Dermis microvascular lymphatic vessel endothelial cell (primary cell): ENCODE measurements around the gene PSMA6. TPM values are rescaled to one million over a fixed set of nuclear protein-coding genes. Genes with fewer than 3 reads are reported as not detected.
"Not testable (repeated sequence)": the region's sequence is repeated elsewhere in the genome, so short reads cannot be mapped to it uniquely, and the experiment has no call there.

Experiments used
- DNase-seq, 2 donors: peaks; one replicate each; pipeline versions ENCODE4 v3.0.0 to v3.0.0-alpha.2; 2010; ENCODE audit warnings: low read depth in 2 of 2
- total RNA-seq: library from RNA; depleted of rRNA; stranded (reverse); fragments of >200 nt; gene quantifications from 2 replicates; pipeline ENCODE4 v1.2.1, GENCODE V29; 2014

The PSMA6 gene
- total RNA-seq, 1 donor from 2014 or later, result 213 TPM

DNA sequence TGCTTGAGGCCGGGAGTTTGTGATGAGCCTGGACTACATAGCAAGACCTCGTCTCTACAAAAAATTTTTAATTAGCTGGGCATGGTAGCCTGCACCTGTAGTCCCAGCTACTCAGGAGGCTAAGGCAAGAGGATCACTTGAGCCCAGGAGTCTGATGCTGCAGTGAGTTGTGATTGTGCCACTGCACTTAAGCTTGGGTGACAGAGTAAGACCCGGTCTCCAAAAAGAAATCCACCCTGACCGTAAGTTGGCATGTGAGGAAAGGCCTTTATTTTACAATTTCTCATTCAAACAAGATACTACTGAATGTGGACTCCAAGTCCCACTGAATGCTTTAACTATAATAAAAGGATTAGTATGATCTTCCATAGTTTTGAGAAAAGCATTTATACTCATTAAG, 27.3 kb downstream of the PSMA6 start:
- DNase-seq, result no peak

DNA sequence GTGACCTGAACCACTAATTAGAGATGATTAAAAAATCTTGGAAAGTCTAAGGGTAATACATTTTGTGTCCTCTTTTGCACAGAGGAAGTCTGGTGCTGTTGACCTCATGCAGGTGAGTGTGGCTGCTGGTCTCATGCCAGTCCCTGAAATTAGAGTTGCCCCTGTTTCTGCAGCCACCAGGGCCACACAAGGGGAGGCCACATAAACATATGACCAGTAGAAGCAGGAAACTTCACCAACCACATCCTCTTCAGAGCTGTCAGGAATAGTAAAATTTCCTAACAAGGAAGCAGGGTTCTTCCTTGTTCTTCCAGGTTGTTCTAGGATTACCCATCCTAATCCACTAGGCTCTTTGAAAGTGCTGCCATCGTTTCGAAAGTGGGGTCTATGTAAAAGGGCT, 28.3 kb downstream of the PSMA6 start:
- no peak for DNase-seq

DNA sequence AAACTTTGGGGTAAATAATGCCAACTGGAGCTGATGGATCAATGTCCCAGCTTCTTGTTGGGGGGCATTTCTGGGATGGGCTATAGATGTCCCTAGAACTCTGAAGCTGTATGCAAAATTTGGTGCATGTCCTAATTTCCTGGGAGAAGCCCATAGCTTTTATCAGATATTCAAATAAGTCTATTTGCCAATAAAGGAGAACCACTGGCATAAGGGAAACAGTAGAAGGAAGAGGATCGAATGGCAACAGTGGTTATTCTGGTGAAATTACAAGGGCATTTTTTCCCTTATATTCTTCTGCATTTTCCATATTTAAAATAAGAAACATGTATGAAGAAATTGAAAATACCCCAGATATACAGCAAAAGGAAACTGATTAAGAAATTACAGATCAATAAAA, 34.2 kb downstream of the PSMA6 start:
- no peak for DNase-seq

DNA sequence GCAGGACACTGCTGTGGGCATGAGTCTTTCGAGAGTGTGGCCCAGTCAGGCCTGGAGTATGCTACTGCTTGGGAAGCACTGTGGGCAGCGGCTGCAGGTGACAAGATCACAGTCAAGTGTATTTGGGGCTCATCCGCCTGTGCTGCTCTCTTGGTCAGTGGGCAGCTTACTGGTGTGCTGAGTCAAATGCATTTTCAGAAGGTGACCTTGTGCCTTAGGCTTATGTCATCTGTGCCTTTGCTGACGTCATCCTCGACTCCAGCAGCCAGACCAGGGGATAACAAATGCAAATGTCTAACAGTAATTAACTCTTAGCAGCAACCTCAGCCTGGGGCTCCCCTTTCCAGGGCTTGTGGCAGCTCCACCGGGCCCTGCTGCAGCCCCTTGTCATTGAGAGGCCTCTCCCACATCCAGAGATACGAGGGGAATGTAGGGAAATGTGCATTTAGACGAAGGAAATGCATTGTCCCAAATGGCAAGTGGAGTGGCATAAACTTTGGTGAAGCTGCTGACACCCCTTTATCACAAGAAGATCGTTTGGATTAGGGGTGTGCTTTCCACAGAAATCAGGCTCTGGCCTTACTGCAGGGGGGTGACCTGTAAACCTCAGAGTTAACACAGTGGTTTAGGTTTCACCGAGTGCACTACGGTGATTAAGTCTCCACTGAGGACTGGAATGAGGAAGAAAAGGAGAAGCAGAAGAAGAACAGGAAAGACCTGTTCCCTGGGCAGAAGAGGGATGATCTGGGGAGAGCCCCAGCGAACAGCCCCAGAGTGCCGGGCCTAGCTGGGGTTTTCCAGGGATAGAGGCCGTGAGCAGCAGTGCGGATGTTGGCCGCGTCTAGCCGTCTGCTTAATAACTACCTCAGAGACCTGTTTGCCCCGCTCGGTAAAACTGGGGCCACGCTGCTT, 39.7 kb downstream of the PSMA6 start:
- DNase-seq, result no peak

DNA sequence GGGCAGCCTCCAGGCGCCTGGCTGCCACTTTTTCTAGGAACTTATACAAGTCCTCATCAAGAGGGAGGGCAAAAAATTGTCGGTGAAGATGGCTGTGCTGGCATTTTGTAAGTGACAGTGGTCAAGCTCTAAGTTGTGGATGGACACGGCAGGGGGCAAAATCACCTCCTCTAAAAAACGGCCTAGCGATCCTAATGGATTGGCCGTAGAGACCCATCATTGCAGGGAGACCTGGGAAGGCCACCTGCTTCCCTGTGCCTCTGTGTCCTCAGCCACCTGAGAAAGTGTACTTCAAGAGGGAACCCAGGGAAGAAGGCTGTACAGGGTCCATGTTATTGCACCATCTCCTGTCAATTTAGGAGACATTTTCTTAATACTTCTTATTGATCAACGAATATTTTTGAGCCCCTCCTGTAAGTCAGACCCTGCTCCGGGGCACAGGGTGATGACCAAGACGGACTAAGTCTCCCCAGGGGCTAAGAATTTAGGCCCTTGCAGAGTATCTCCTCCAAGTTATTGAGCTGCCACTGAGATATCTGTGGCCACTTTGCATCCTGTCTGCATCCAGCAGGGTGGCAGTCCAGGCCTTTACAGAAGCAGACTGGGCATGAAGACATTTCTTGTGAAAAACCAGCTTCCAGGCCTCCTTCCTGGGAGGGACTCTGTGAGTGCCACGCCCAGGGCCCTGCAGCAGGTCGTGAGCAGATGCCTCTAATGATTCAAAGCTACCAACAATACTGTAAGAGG, 40.5 kb downstream of the PSMA6 start:
- peak in 1 of 2 donors; percentile 21 for DNase-seq

DNA sequence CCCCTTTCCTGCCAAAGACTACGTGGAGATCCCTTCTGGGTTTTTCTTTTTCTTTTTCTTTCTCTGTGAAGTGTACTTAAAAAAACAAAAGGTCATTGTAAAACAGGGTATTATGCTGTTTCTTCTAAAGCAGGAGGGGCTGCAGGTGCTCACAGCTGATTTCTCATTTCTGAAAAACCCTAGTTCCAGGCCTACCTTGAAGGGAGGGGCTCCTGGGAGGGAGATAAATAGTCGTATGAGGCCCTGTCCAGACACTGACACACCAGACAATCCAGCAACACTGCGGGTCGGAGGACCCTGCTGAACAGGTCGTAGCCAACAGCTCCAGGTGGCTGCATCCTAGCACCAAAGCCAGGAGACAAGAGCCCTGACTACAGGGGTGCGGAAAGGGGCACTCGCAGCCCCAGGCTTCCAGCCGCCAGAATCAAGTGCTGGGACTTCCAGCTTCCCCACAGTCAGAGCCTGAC, 41.1 kb downstream of the PSMA6 start:
- DNase-seq, result no peak

DNA sequence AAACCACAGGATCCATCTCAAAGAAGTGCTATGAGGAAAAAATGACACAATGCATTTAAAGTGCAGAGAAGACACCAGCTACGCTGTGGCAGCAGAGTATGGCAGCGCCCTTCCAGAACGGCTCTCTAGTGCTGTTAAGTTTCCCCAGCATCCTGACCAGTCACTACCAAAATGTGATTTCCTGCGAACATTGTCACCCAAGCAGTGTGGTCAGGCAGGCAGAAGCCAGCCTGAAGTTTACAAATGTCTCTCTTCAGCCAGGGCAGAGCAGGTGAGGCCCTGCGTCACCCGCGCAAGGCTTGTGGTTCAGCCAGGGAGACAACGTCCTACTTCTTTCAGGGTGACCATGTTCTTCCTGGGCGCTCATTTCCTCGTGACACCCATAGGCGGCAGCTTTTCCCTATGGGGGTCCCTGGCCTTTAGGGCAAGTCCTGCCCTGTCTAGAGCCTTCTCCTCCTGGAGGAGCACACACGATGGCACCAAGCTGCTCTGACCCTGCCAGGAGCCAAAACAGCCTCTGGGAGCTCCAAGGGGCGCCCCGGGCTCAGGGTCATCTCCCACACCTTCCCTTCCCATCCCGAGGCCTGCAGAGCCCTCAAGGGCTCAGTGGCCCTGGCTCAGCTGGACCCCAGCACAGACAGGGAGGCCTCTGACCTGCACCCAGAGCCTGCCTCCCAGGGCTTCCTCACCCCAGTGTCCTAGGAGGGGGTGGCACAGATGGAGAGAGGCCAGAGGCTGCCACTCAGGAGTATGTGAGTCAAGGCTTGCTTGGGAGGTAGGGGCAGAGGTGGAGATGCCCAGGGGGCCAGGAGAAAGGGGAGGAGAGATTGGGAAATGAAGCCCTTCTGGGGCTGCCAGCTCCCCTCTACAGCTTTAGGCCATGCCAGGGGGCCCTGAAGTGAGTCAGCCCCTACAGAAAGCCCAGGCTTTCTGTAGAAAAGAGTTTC, 41.9 kb downstream of the PSMA6 start:
- no peak for DNase-seq

DNA sequence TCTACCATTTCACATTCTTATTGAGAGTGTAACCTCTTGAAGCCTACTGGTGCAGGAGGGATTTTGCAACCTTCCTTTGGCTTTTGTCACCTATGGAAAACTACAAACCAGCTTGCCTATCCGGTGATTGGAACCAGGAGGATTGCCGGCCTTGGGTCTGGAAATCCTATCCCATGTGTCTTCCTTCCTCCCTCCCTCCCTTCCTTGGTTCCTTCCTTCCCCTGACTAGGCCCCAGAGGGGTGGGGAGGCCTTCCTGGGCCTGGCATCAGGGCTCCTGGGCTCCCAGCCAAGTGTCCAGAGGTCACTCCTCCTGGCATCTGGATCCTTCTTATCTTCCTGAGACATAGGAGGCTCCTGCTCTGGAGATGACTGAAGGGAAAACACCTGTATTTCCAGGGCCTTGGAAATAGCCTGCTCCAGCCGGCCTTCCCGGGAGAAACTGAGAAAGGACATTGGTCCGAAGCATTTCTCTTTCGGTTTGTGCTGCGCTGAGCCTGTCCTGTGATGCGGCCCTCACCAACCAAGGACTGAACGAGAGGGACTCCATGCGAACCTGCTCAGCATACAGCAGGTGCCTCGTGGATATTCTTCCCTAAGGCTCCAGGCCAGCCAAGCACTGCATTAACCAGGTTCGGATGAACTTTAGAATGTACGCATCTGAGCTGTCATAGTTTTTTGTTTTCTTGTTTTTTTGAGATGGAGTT, 43.4 kb downstream of the PSMA6 start:
- DNase-seq, result no peak

DNA sequence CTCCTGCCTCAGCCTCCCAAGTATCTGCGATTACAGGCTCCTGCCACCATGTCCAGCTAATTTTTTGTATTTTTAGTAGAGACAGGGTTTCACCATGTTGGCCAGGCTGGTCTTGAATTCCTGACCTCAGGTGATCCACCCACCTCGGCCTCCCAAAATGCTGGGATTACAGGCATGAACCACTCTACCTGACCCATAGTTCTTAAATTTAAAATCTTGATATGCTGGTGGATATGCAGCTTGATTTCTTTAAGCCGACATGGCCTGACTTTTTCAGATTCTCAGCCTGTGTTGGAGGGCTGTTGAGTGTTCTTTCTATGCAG, 44.0 kb downstream of the PSMA6 start:
- not testable (repeated sequence) for DNase-seq

DNA sequence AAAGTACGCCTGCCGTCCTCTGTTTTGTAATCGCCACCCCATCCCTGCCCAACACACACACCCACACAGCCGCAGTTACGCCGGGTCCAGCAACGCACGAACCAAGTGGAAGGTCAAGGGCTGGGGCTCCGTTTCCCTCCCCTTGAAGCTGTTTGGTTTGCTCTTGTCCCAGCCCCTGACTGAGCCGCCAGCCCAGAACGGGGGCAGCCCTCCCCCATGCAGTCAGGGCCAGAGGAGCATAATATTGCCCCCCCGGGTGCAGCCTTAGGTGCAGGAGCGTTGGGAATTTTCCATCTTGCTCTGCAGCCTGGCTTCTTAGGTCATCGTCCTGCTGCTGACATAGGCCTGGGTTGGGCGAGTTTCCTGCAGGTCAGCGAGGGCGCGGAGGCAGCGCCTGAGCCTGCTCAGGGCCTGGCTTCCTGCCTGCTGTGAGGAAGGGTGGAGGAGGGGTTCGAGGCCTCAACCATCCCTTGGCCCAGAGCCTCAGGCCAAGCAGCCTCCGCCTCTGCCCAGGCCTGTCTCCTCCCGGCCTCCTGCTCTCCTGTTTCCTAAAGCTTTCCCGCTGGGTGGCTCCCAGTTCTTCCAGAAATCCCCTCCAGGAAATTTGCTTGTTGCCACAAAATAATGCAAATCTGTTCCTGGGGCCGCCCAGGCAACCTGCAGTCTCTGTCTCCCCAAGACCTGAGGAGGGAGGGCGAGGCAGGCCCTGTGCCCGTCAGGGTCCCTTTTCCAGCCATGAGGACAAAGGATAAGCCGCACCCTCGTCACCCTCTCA, 44.5 kb downstream of the PSMA6 start:
- DNase-seq, result peak in 1 of 2 donors; percentile 90

DNA sequence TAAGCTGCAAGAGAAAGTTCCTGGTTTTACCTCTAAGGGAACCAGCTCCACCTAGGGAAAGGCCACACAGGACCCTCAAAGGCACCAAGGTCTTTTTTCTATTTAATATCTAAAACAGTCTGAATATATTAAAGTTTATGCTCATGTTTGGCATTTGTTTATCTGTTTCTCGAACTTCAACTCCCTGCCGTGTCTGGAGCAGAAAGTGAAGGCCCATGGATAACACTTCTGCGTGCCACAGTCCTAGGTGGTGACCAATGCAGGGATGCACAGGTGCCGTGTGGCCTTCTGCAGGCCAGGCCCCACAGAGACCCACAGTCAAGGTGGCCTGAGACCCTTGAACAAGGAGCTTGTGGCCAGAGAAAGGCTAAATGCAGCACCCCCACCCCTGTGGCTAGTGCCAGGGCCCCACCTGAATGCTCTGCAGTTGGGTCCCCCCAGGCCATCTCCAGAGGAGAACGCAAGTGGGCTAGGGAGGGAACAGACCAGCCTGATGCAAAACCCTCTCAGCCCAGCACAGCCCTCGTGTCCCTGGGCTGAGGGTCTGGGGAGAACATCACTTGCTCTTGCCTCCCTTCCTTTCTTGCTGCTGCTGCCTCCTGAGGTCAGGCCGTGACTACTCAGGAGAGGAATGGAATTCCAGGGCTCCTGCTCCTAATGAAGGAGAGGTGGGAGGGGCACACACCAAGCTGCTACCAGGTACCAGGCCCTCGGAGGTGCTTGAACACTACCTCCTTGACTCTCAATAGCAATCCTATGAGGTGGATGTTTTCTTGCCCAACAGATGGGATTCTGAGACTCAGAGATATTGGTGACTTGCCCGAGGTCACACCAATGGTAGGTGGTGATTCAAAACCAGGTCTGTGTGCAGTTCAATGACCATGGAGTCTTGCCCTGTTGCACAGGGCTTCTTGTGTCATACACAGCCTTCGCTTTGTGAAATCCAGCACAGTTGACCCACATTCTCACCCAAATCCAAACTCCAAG, 45.4 kb downstream of the PSMA6 start:
- DNase-seq, result no peak

DNA sequence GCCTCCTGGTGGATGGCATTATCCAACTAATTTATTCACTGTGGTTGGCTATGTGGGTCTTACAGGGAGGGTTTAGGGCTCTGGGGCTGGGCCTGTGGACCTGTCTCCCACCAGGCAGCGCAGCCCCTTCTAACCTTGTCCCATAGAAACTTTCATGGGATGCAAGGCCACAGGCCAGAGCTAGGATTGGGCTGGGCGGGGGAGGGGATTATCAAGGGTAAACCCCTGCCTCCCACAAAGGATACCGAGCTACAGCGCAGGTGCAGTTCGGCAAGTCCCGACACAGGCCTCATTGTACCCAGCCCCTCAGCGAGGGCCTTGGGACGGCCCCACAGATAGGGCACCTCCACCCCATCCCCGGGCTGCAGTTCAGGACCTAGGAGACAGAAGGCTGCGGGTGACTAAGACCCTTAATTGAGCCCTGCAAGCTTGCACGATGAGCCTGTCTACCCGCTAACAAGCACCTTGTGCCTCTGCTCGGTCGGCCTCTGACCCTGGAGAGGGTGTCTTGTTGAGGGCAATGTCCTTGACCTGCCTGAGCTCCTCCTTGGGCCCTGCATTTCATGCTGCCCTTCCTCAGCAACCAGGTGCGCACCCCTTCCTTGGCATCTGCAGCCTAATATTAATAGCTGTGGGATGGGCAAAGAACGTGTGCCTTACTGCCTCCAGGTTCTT, 46.7 kb downstream of the PSMA6 start:
- DNase-seq, result no peak

DNA sequence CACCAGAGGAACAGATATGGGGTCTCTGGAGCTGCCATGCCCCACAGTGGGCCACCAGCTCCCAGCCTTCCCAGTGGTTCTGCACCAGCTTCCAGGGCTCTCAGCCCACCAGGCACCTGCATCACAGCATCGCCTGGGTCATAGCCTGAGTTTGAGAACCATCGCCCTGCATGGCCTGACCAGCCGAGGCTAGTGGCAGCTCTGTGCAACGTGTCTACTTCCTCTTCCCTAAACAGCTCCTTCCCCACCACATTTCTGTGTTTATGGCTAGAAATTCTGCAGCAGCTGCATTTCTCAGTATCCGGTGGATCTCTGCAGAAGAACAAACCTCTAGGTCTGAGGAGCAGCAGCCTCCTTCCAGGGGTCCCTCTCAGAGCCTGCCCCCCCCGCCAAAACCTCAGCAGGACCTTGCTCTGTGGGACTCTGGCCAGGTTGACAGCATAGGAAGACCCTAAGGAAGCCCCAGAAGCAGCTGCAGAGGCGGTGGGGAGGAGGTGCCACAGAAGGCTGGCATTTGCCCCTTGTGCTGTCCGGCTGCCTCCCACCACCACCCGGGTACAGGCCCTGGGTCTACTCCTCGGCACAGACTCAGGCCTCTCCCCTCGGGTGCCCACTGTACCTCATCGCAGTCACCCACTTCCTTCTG, 47.7 kb downstream of the PSMA6 start:
- no peak for DNase-seq

DNA sequence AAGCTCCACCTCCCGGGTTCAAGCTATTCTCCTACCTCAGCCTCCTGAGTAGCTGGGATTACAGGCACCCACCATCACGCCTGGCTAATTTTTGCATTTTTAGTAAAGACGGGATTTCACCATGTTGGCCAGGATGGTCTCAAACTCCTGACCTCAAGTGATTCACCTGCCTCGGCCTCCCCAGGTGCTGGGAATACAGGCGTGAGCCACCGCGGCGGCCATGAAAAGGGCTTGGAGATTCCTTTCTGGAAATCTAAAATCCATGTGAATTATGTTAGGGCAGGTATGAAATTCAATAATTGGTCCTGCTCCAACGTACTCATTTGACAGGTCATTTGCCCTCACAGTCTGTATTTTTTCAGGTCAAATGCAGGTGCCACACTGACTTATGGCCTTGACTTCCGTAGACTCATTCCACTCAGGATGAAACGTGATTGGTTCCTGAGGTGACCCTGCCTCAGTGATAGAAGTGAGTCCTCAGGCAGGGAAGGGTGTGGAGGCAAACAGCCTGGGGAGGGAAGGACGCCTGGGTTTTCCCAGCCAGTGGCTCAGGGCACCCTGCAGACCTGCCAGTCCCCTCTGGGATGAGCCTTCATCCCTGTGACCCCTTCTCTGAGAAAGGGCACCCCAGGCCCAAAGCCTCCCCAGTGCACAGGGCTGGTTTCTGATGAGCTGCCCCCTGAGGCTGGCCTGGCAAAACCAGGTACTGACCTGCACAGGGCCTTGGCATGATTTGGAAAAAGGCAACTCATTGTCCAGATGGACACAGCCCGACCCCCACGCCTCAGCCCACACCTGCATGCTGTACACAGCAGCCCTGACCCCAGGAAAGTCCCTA, 48.7 kb downstream of the PSMA6 start:
- peak in 1 of 2 donors; percentile 29 for DNase-seq

DNA sequence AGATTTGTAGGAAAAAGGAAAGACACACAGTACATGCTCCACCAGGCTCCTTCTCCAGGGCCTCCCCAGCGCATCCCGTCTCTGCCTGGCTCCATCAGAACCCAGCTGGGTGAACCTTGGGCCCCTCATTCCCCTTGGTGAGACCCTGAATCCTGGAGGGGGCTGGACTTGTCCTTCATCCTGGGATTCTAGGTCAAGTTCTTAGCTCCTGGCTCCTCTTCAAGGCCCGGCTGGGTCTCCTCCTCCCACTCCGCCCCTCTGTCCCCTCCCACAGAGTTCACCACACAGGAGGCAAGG, 49.2 kb downstream of the PSMA6 start:
- DNase-seq, result no peak

DNA sequence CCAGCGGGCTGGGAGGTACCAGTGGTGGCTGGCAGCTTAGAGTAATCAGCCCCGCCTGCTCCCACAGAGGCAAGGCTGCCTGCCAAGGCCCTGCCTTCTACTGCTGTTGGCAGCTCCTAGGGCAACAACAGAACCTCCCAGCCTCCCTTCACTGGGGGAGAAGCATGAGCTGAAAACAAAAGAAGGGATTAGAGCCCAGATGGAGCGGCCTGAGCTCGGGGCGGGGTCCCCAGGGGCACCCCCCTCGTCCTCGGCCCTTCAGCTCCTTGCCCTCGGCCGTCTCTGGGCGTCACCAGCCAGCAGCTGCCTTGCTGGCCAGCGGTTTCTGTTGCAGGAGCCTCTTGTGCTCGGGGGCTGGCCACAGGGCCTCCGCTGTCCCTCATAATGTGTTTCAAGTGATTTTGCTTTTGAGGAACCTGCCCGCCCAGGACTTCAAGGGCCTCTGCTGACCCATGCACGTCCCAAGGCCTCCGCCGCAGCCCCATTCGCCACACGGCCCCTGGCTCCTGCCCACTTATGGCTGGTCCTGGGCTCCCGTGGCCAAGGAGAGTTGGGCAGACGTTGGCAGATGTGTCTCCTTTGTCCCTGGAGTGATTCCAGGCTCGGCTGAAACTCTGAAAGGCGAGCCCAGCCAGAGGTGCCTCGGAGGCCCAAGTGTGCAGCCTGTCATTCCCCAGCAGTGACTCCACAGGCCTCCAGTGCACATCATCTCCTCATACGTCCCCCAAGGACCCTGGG, 49.7 kb downstream of the PSMA6 start:
- peak; percentile 56 to 88 for DNase-seq
